DMS153 treated with DMSO at 0.1 percent for 48 hours (cell line): ENCODE results near the gene TBC1D22A.
"Not testable (repeated sequence)": the region's sequence is repeated elsewhere in the genome, so short reads cannot be mapped to it uniquely, and the experiment has no call there.

Experiments used
- DNase-seq: peaks from one replicate; lab custom pipeline; 2025; ENCODE audit not compliant: unreplicated experiment; lab: John Stamatoyannopoulos, UW

The TBC1D22A gene

DNA sequence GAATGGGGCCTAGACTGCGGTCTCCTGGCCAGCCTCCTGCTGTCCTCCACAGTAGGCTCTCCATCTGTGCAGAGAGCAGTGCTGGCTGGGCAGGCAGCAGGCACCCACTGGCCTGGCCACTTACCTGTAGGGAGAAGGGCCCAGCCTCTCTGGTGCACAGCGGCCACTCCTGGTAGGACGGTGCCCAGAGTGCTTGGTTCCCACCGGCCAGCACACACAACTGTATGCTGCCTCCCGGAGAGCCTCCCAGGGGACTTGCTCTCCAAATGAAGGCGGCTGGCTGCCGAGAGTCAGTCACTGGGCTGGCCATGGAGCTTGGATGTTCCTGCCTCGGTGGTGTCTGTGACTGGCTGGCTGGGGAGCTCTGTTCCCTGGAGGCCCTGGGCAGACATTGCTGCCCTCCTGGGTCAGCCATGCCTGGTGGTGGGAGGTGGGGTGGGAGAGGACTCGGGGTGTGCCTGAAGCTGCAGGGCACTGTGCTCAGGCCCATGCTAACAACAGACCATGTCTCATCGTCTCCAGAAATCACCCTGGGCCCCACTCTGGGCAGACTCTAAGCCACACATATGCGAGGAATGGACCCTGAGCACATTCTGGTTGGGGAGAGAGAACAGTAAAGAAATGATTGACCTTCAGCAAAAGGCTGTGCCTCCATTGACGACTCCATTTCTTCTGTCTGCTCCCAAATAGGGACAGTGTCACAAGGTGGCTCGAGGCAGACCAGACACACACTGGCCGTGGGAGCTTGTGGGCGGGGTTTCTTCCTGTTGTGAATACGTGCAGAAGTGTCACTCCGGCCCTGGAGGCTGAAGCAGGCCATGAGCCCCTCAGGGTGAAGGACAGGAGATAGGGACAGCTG is 350.8 kb downstream of the TBC1D22A start:
- DNase-seq, result no peak

DNA sequence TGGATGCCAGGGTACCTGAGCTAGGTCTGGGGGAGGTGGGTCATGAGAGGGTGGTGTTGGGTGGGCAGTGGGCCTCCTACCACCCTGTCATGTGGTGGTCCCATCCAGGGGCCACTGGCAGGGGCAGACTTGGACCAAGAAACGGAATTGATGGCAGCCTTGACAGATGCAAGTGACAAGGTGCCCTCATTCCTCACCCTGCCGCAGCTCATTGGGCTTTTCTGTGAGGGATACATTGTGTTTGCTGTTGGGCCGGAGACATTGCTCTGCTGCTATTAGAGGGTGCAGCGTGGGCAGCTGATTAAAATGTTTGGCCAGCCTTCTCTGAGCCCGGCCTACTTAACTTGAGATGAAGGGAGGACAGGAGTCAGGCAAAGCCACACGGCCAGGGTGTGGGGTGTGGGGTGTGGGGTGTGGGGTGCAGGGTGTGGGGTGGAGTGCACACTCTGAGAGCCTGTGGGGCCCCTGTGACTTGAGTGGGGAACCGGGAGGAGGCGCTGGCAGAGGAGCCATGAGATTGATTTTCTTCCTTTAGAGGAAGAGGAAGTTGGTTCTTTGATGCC is 351.5 kb downstream of the TBC1D22A start:
- no peak for DNase-seq

DNA sequence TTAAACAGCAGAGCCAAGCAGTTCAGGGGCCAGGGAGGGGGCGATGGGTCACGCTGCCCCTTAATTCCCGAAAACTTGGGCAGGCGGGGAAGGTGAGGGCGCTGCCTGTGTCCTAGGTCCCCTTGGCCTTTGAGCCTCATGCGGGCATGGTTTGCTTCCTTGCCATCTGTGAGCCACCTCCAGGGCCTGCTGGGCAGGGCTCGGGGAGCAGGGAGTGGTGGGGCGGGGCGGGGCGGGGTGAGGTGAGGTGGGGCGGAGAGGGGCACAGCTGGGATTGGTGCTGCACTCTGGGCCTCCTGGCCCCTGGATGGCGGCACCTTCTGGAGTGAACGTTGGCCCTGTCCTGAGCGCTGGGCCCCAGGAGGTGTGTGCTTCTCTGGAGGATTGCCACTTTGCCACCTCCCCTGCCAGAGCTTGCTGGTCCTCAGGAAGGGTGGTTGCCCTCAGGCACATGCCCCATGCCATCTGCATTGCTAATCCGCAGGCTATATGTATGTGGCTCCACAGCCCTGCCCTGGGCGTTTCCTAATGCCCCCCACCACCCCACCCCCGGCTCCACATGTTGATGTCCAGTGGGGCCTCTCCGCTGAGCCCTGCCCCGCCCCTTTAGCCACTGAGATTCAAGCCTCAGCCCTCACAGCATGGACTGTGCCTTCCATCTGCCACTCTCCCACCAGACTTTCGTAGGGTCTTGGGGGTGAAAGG is 352.5 kb downstream of the TBC1D22A start:
- DNase-seq, result no peak

DNA sequence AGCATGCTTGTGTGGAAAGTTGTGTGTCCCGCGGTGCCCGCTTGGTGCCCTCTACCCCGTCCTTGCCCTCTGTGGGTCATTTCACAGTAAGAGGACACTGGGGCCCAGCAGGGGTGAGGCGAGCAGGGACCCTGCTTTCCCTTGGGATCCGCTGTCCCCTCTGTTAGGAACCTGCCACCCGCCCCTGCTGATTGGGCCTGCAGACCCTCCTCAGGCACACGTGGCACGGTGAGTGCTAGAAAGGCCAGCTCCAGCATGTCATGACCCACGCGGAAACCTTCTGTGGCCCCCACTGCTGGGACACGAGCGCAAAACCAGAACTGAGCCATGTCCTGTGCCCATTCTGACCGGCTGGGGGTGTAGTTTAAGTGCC is 353.1 kb downstream of the TBC1D22A start:
- DNase-seq, result no peak

DNA sequence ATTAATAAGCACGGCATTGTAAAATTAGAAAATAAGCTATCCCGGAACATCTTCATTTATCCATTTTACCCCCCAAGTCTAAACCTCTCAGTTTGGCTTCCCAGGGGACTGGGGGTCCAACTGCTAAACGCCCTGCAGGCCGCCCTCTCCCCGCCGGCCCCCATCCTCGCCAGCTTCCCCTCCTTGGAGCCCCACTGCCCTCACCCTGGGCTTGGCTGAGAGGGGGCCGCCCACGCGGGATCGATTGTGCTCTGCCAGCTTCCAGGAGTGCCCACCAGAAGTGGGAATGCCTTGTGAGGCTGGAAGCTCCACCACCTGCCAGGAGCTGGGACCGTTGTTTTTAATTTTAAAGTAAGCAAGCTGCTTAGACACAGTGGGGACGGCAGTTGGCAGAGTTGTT is 353.5 kb downstream of the TBC1D22A start:
- DNase-seq, result no peak

DNA sequence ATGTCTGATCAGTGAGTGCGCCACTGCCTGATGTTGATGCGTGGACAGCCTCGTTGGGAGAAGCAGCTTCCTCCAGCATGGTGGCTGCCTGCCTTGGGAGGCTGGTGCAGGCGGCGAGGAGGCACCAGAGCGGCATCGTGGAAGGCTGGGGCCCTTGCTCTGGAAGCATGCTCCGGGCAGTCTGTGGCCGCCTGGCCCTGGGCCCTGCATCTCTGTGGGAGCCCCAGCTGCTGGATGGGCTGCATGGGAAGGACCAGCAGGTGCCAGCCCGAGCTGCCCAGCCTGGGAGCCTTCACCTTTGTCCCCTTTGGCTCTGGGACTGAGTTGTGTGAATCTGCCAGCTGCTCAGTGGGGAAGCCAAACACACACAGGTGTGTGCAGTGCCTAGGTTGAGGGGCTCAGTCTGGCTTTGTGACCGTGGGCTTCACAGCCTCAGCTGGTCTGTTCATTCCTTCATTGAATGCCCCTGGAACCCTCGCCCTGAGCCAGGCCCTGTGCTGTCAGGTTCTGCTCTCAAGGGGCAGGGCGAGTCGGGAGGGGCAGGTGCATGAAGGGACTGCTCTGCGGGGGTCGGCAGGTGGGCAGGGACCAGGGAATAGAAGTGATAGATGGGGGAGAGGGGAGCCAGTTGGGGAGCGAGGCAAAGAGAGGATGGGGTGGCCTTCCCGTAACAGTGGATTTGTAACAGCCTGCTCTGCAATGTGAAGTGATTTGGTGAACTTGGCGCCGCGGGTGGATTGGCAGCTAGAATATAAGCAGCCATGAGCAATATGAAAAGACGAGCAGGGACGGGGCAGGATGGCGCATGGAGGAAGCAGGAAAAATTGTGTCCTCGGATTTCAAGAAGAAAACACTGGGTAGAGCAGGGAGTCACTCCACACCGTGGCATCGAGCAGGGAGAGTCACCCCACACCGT is 354.2 kb downstream of the TBC1D22A start:
- no peak for DNase-seq

DNA sequence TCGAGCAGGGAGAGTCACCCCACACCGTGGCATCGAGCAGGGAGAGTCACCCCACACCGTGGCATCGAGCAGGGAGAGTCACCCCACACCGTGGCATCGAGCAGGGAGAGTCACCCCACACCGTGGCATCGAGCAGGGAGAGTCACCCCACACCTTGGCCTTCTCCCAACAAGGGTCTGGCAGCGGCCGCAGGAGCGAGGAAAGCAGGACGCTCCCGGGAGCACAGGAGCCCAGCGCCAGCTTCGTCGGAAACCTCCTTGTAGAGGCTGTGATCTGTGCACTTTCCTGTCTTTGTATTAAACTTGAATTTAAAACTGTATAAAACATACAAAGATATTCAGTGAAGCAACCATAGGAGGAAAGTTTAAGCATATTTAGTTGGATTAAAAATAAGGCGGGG is 355.0 kb downstream of the TBC1D22A start:
- not testable (repeated sequence) for DNase-seq

DNA sequence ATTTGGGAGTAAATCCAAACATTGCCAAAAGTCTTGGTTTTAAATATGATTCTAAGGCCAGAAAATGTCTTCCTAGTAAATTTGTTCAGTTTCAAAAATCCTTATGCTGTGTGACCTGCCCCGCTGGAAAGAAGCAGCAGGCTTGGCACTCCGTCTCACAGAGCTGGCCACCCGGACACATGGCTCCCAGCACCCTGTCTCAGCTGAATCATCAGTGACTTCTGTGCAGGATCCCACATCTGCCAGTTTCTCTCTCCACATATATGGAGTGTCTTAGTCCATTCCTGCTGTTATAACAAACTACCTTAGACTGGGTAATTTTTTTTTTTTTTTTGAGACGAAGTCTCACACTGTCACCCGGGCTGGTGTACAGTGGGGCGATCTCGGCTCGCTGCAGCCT is 356.7 kb downstream of the TBC1D22A start:
- no peak for DNase-seq

DNA sequence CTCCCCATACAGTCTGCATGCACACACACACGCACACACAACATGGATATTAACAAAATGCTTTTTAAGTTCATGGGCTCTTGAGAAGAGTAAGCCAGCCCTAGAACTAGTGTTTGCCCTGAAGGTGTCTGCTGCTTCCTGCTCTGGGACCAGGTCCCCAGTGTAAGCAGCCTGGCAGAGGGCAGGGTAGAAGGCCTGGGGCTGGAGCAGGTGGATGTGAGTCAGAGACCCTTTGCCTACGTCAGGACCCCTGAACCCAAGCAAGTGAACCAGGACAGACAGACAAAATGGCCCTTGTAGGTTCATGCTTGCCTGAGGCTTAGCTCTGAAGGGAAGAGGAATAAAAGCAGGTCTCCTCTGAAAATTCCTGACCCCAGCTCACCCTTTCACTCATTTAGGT is 357.9 kb downstream of the TBC1D22A start:
- DNase-seq, result no peak

DNA sequence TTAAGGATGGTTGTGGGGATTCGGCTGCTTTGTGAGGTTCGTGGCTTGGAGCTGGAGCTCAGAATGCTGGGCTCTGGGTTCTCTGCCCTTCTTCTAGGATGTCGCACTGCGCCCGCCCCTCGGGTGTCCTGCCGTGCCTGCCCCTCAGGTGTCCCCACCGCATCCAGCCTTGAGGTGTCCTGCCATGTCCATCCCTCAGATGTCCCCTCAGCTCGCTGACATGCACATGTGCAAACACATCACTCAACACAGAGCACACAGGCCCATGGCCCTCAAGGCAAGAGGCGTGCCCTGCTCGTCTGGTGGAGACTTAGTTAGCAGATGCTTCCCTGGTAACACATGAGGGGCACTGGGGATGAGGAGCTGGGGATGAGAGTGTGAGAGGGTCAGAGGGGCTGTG is 359.3 kb downstream of the TBC1D22A start:
- DNase-seq, result no peak

DNA sequence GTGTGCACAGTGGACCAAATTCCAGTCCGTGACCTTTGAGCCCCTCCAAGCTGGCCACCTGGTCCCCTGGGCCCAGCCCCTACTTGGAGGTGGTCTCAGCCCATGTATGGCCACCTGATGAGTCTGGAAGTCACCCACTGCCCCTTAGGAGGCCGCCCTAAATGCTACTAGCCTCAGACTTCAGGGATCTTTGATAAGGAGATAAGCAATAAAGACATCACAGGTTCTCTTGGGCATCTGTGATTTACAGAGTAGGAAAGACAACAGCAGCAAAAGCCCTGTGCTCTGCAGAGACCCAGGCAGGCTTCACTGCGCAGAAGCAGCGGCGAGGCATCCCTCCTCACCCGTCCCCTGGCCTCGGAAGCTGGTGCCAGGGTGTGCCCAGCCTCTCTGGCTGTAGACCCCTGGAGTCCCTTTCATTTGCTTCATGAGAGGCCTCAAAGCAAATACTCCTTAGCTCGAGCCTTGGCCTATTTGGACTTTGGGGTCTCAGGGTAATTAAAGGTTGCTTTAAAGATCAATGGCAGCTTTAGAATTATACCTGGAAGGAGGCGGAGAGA is 360.1 kb downstream of the TBC1D22A start:
- no peak for DNase-seq

DNA sequence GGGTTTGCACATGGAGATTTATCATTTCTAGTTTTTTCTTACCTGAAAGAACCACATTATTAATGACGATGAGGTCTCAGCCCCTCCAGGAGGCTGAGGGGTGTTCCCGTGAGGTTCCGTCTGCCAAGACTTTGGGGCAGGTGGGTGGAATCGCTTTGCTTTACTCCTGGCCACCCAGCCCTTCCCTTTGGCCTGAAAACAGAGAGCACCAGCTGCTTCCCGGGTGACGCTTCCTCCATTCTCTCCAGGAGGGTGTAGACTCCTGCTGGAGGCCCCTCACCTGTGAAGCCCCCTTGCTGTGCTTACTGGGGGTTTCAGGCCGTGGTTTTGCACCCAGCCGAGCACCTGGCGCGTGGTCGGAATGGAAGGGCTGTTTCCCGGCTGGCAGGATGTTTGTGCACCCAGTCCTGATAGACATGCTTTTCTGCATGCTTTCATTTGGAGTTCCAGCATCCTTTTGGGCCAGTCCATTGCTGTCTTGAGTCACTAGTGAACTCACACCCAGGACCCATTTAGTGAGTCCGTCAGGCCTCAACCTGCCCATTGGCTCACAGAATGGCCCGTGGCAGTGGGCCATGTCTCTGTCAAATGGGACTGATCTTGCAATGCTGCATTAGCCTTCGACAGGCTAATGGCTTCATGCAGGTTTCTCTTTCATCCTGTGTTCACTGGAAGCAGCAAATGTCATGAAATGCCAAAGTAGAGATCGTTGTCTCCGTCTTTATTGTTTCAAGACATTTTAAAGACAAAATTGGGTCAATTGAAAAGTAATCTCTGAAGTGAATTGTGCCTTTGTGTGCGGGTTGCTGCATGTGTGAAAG is 360.8 kb downstream of the TBC1D22A start:
- no peak for DNase-seq

DNA sequence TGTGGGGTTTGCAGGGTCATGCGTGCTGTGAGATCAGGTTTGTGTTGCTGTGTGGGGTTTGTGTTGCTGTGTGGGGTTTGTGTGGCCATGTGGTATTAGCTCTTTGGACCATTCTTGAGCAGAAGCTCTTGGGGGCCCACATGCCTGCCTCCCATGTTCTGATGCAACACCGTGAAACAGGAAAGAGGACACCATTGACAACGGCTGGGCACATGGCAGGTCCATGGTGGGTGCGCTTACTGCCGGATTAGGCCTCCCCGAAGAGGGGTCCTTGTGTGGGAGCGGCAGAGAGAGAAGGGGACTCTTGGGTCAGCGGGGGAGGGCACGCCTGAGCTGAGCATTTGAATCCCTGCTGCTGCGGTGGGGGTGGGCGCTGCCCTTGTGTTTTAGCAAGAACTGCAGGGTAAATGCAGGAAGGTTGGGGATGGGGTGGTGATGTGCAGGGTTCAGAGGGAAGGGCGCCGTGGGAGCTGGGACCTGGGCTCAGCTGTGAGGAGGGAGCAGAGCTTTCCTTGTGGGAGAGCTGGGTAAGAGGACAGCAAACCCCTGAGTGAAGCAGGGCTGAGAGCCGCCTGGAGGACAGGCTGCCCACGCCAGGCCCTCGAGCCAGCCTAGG is 361.5 kb downstream of the TBC1D22A start:
- no peak for DNase-seq

DNA sequence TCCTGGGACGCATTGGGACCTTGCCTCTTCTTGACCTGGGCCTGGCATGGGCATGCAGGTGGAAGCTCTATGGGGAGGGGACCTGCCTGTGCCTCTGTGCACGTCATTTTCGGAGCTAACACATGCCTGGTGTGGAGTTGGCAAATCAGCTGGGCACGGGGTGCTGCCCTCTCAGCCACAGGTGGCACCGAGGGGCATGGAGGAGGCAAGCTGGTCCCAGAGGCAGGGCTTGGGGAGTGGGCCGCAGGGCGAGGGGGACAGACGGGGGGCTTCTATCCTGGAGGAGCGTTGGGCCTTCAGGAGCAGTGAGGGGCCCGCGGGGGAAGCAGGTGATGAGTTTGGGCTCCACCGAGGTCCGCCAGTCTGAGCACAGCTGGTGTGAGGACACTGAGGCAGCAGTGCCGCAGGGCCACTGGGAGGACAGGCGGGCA is 362.0 kb downstream of the TBC1D22A start:
- no peak for DNase-seq

DNA sequence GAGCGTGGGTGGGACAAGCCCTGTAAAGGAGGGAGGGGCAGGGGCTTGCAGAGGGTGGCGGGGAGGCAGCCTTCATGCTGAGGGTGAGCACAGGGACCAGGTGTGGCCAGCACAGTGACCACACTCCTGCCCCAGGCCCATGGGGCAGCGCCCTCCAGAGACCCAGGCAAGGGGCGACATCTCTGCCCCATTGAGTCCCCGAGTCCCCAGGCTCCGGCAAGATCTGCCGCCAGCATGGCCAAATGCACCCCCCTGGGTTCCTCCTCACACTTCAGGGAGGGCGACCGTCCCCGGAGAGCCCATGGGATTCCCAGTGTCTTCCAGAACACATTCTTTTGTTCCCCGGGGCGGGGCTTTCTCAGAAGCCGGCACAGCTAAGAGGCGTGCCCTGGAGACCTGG is 362.5 kb downstream of the TBC1D22A start:
- no peak for DNase-seq

DNA sequence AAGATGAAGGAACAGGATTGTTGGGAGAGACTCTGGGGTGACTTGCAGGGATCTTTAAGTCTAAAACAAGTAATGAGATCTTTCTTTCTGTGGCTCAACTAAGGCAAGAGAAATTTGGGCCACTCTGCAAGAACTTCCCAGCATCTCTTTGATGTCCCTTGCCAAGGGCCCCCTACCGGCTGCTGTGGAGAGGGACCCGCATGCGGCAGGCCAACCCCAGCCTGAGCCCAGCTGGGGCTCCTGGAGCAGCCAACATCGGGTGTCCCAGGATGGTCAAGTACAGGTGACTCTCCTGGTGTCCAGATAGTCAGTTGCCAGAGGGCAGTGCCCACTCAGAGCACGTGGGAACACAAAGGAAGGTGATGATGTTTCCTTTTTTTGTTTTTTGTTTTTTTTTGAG is 363.2 kb downstream of the TBC1D22A start:
- DNase-seq, result no peak

DNA sequence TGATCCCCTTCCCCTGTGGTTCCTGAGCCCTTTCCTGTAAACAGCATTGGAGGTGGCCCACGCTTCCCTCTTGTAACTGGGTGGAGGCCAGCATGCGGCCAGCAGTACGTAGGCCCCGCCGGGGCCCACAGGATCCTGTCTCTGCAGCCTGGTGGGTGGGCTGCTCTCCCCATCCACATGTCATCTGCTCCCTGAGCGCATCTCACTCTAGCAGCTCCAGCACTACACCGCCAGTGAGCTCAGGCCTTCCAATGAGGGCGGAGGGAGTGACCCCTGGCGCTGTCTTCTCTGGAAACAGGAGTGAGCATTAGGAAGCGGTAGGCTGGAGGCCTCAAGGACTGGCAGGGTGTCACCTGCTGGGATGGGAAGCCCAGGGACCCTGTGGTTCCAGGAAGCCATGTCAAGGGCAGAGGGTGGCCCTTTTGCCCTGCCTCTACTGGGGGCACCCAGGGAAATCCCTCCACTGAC is 363.9 kb downstream of the TBC1D22A start:
- no peak for DNase-seq

DNA sequence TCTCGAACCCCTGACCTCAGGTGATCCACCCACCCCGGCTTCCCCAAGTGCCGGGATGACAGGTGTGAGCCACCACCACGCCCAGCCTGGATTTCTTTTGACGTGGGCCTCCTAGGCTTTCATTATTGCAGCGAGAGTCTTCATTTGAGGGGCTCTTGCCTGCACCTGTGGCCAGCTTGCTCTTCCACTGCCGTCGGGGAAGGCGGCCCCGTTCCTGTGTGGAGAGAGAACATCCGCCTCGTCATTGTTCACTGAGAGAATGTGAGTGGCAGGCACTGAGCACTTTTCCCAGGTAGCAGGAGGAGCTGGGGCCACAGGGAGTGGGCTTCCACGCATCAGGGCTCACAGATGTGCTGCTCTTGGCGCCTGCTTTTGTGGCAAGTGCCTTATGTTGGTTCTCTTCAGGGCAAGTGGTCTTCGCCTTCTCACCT is 365.0 kb downstream of the TBC1D22A start:
- no peak for DNase-seq

DNA sequence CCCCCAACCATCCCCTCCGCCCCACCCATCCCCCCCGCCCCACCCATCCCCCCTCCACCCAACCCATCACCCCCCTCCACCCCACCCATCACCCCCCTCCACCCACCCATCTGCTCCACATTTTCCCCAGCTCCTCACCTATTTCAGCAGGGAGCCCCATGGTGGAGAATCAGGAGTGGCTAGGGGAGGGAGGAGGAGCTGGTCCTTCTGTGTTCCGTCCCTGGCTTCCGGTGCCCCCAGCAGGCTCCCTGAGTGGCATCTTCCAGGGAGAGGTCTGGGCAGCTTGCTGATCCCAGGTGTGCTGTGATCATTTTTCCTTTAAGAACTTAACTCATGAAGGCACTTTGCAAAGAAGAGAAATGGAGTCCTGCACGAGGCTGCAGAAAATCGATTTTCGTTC is 365.8 kb downstream of the TBC1D22A start:
- DNase-seq, result no peak
